ENCODE measurements around the gene MMS19.
"Not testable (repeated sequence)": the region's sequence is repeated elsewhere in the genome, so short reads cannot be mapped to it uniquely, and the experiment has no call there.

The MMS19 gene

DNA sequence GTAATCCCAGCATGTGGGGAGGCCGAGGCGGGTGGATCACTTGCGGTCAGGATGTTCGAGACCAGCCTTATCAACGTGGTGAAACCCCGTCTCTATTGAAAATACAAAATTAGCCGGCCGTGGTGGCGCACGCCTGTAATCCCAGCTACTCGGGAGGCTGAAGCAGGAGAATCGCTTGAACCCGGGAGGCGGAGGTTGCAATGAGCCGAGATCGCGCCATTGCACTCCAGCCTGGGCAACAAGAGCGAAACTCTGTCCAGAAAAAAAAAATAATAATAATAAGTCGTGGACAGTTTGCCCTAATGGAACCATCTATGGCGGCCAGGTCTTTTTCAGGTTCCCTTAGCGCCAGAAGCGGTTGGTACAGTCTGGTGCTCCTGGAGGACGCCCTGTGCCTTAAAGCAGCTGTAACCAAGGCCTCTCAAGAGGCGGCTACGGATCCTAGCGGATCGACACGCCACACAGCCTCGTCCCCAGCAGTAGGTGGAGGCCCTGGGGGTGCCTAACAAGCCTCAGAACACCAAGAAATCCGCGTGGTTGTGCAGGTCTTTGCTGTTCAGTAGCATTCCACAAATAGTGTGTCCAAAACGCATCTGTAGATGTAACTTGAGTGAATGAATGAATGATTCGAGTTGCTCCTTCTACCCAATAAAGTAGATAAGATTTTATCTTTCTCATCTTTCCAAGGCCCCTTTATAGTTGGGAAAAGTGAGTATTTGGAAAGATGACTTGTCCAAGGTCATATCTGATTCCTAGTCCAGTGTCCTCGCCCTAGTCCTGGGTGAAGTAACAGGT is 71.2 kb downstream of the MMS19 start:
- no peak for DNase-seq (ENCODE audit: low spot score)

DNA sequence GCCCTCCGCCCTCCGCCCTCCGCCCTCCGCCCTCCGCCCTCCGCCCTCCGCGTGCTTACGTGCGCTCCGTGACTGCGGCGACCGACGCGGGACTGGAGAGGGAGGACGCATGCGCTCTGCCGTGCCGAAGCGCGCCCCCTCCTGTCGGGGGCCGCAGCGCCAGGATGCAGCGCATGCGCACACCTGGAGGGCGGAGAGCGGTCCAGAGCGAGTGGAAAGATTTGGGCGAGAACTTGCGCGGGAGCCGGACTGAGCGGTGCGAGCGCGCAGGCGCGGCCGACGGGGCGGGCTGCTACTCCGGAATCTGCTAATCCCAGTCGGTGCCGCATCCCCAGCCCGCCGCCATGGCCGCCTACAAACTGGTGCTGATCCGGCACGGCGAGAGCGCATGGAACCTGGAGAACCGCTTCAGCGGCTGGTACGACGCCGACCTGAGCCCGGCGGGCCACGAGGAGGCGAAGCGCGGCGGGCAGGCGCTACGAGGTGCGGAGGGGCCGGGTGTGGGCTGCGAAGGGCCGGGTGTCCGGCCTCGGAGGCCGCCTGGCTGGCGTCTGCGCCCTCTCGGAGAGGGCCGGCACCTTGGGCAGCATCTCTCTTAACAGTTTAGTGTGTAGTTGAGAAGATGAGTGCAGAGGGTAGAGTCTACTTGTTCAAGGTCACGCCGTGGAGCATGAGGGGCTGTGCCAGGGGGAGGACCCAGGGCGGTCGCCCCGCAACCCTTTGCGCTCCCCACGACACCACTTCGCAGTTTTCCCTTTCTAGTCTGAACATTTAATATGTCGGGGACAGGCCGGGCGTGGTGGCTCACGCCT is 72.1 kb downstream of the MMS19 start, which contains the start of gene PGAM1:
PGAM1 (plus strand) TSS at position 228 of the 812 bp plus-strand sequence; CDS start at position 345, 117 bp downstream.
- DNase-seq (ENCODE audit: low spot score): peak; percentile 98

- not testable (repeated sequence) for DNase-seq (ENCODE audit: low spot score)
Observed at GRCh38 chr10:97423757-97424098, 74.5 kb downstream of the MMS19 start.

- no peak for DNase-seq (ENCODE audit: low spot score)
Observed at GRCh38 chr10:97416565-97416964, 81.7 kb downstream of the MMS19 start.

GRCh38 chr10:97412891-97413304 is 85.3 kb downstream of the MMS19 start:
- no peak for DNase-seq (ENCODE audit: low spot score)

- no peak for DNase-seq (ENCODE audit: low spot score)
Observed at GRCh38 chr10:97411406-97411805, 86.8 kb downstream of the MMS19 start.

- no peak for DNase-seq (ENCODE audit: low spot score)
Observed at GRCh38 chr10:97408496-97408992, 89.7 kb downstream of the MMS19 start.

Data from left forelimb (tissue), 1 donor.